KOPT-K1 (cell line): Measurements from ENCODE around the gene MRPL10.

Experiments
- H3K27ac ChIP-seq: fragments of 200-600 bp; sonication (generic); 2 replicates; pipeline ENCODE4 v1.5.1; 2016; ENCODE audit warnings: antibody characterized with exemption, mild to moderate bottlenecking, low read depth, low read length; ENCODE audit not compliant: poor library complexity, severe bottlenecking
- H3K36me3 ChIP-seq: fragments of 200-600 bp; sonication (generic); 2 replicates; pipeline ENCODE4 v1.5.1; 2017; ENCODE audit warnings: antibody characterized with exemption, mild to moderate bottlenecking, low read length, moderate library complexity; ENCODE audit not compliant: insufficient read depth
- H3K9me3 ChIP-seq: fragments of 200-600 bp; sonication (generic); 2 replicates; pipeline ENCODE4 v1.5.1; 2017; ENCODE audit warnings: antibody characterized with exemption, low read length, mild to moderate bottlenecking; ENCODE audit not compliant: insufficient read depth, poor library complexity, severe bottlenecking

MRPL10 gene

GRCh38 chr17:47867813-47868533, 36.6 kb upstream of the MRPL10 start:
- no peaks in the 10 kb centered on the region for H3K9me3 ChIP-seq
- no peaks in the 10 kb centered on the region for H3K36me3 ChIP-seq
- no peak overlapping the region for H3K27ac ChIP-seq

GRCh38 chr17:47866941-47867340, 35.6 kb upstream of the MRPL10 start:
- Histone ChIP-seq H3K27ac (no peak overlapping the region), H3K36me3 (no peaks in the 10 kb centered on the region), H3K9me3 (no peaks in the 10 kb centered on the region)

- Histone ChIP-seq H3K27ac (peak overlapping the region; percentile 30), H3K9me3 (no peaks in the 10 kb centered on the region), H3K36me3 (no peaks in the 10 kb centered on the region)
Observed at GRCh38 chr17:47864791-47865216, 33.5 kb upstream of the MRPL10 start.

GRCh38 chr17:47862621-47863440, 31.5 kb upstream of the MRPL10 start:
- H3K27ac ChIP-seq = no peak overlapping the region
- no peaks in the 10 kb centered on the region for H3K36me3 ChIP-seq
- no peaks in the 10 kb centered on the region for H3K9me3 ChIP-seq

- Histone ChIP-seq H3K36me3 (no peaks in the 10 kb centered on the region), H3K27ac (no peak overlapping the region), H3K9me3 (no peaks in the 10 kb centered on the region)
Observed at GRCh38 chr17:47860386-47860785, 29.0 kb upstream of the MRPL10 start.

- Histone ChIP-seq H3K9me3 (no peaks in the 10 kb centered on the region), H3K36me3 (no peaks in the 10 kb centered on the region), H3K27ac (no peak overlapping the region)
Observed at GRCh38 chr17:47857551-47858455, 26.5 kb upstream of the MRPL10 start.

GRCh38 chr17:47856830-47857229, 25.5 kb upstream of the MRPL10 start:
- Histone ChIP-seq H3K9me3 (no peaks in the 10 kb centered on the region), H3K36me3 (no peaks in the 10 kb centered on the region), H3K27ac (no peak overlapping the region)

GRCh38 chr17:47855737-47856136, 24.4 kb upstream of the MRPL10 start:
- Histone ChIP-seq H3K36me3 (no peaks in the 10 kb centered on the region), H3K9me3 (no peaks in the 10 kb centered on the region), H3K27ac (no peak overlapping the region)

- no peaks in the 10 kb centered on the region for H3K36me3 ChIP-seq
- no peak overlapping the region for H3K27ac ChIP-seq
- H3K9me3 ChIP-seq = no peaks in the 10 kb centered on the region
Observed at GRCh38 chr17:47853616-47854015, 22.3 kb upstream of the MRPL10 start.

GRCh38 chr17:47852113-47852949, 21.0 kb upstream of the MRPL10 start:
- H3K27ac ChIP-seq = no peak overlapping the region
- no peaks in the 10 kb centered on the region for H3K9me3 ChIP-seq
- no peaks in the 10 kb centered on the region for H3K36me3 ChIP-seq

GRCh38 chr17:47851764-47852112, 20.4 kb upstream of the MRPL10 start:
- no peak overlapping the region for H3K27ac ChIP-seq
- no peaks in the 10 kb centered on the region for H3K36me3 ChIP-seq
- no peaks in the 10 kb centered on the region for H3K9me3 ChIP-seq

GRCh38 chr17:47850692-47851573, 19.6 kb upstream of the MRPL10 start, which contains the start of gene SP6:
Gene SP6, minus strand, starts transcription at chr17:47851163. Its CDS starts 2,734 bp downstream, at chr17:47848429.
- Histone ChIP-seq H3K27ac (no peak within 1 kb of the TSS), H3K9me3 (no peaks in the 10 kb centered on the region)

GRCh38 chr17:47850373-47850691, 19.0 kb upstream of the MRPL10 start:
- no peaks in the 10 kb centered on the region for H3K9me3 ChIP-seq
- H3K27ac ChIP-seq = no peak overlapping the region
- H3K36me3 ChIP-seq = no peaks in the 10 kb centered on the region

More at GRCh38 chr17:47850692-47851573, 19.6 kb upstream of the MRPL10 start, which contains the start of gene SP6:
- H3K36me3 ChIP-seq = no peaks in the 10 kb centered on the region

GRCh38 chr17:47848198-47848513, 16.8 kb upstream of the MRPL10 start:
- Histone ChIP-seq H3K36me3 (no peaks in the 10 kb centered on the region), H3K9me3 (no peaks in the 10 kb centered on the region), H3K27ac (no peak overlapping the region)
